CD14-positive monocyte (primary cell): ENCODE data around the gene APCS. TPM values are rescaled to one million over a fixed set of nuclear protein-coding genes. Genes with fewer than 3 reads are reported as not detected.

Experiments used
- DNase-seq, 3 donors: peaks; one replicate each; pipeline ENCODE4 v3.0.0-alpha.2; 2011 to 2022
- H2AFZ ChIP-seq: 2 replicates; pipeline ENCODE4 v1.6.0; 2012; ENCODE audit warnings: mild to moderate bottlenecking, low read depth, low read length, inconsistent platforms; ENCODE audit not compliant: insufficient read depth, poor library complexity, severe bottlenecking
- H3K27ac ChIP-seq, 2 donors: 1 replicate in 1 of 2; 2 replicates in 1 of 2; pipeline ENCODE4 v1.5.1; 2012 to 2013; ENCODE audit warnings: low read length in 2 of 2, control low read depth in 1 of 2, inconsistent platforms in 1 of 2, low read depth in 1 of 2, mild to moderate bottlenecking in 1 of 2
- H3K27me3 ChIP-seq, 2 donors: one replicate each; pipeline versions ENCODE4 v1.6.0 to v1.6.1; 2011 to 2013; ENCODE audit warnings: low read length in 2 of 2; ENCODE audit not compliant: control insufficient read depth in 2 of 2, insufficient read depth in 2 of 2
- H3K36me3 ChIP-seq, 2 donors: replicated peaks in 1 of 2; 1 replicate in 1 of 2; 2 replicates in 1 of 2; pipeline versions ENCODE4 v1.5.1 to v1.6.1; 2012 to 2013; ENCODE audit warnings: low read length in 2 of 2, control low read depth in 1 of 2, inconsistent platforms in 1 of 2, mild to moderate bottlenecking in 1 of 2; ENCODE audit not compliant: insufficient read depth in 2 of 2, control insufficient read depth in 1 of 2
- H3K4me1 ChIP-seq, 2 donors: 1 replicate in 1 of 2; 2 replicates in 1 of 2; pipeline versions ENCODE4 v1.5.1 to v1.6.1; 2012 to 2013; ENCODE audit warnings: low read length in 2 of 2, control low read depth in 1 of 2, inconsistent platforms in 1 of 2, mild to moderate bottlenecking in 1 of 2, moderate library complexity in 1 of 2; ENCODE audit not compliant: insufficient read depth in 2 of 2, control insufficient read depth in 1 of 2
- H3K4me2 ChIP-seq: replicated peaks from 2 replicates; pipeline ENCODE3; 2012; ENCODE audit warnings: low read length, moderate library complexity, mild to moderate bottlenecking; ENCODE audit not compliant: poor library complexity, severe bottlenecking; ENCODE audit errors: extremely low read depth
- H3K4me3 ChIP-seq, 3 experiments: fragments of 200-600 bp in 1 of 3; sonication (generic) in 1 of 3; replicated peaks in 1 of 3; 1 replicate in 2 of 3; 2 replicates in 1 of 3; pipeline ENCODE4 v1.5.1; 2011 to 2013; ENCODE audit warnings: low read length in 3 of 3, mild to moderate bottlenecking in 3 of 3, control low read depth in 2 of 3, low read depth in 2 of 3, inconsistent platforms in 1 of 3, moderate library complexity in 1 of 3
- H3K79me2 ChIP-seq: 2 replicates; pipeline ENCODE4 v1.6.0; 2012; ENCODE audit warnings: mild to moderate bottlenecking, control low read depth, inconsistent platforms, low read length, moderate library complexity; ENCODE audit not compliant: insufficient read depth
- H3K9ac ChIP-seq: 2 replicates; pipeline ENCODE4 v1.6.0; 2017; ENCODE audit warnings: low read length, mild to moderate bottlenecking; ENCODE audit not compliant: insufficient read depth, poor library complexity, severe bottlenecking
- H3K9me3 ChIP-seq, 2 donors: replicated peaks in 1 of 2; 1 replicate in 1 of 2; 2 replicates in 1 of 2; pipeline versions ENCODE4 v1.5.1 to v1.6.1; 2012 to 2013; ENCODE audit warnings: low read length in 2 of 2, control low read depth in 1 of 2; ENCODE audit not compliant: control insufficient read depth in 1 of 2, insufficient read depth in 1 of 2
- H4K20me1 ChIP-seq: 2 replicates; pipeline ENCODE4 v1.6.0; 2012; ENCODE audit warnings: mild to moderate bottlenecking, low read length, control low read depth, moderate library complexity; ENCODE audit not compliant: insufficient read depth
- H3K27ac Mint-ChIP-seq, 7 donors: one replicate each; pipeline ENCODE4 v1.8.0; 2020; ENCODE audit warnings: mild to moderate bottlenecking in 7 of 7, mixed read lengths in 7 of 7, moderate library complexity in 6 of 7, inconsistent platforms in 2 of 7
- H3K27me3 Mint-ChIP-seq, 3 donors: one replicate each; pipeline ENCODE4 v1.8.0; 2021 to 2022; ENCODE audit warnings: low read depth in 3 of 3, mild to moderate bottlenecking in 3 of 3, mixed read lengths in 3 of 3, moderate library complexity in 3 of 3, inconsistent platforms in 1 of 3
- H3K36me3 Mint-ChIP-seq, 2 donors: one replicate each; pipeline ENCODE4 v1.8.0; 2020; ENCODE audit warnings: mixed read lengths in 2 of 2, inconsistent platforms in 1 of 2, mild to moderate bottlenecking in 1 of 2
- H3K4me1 Mint-ChIP-seq: one replicate; pipeline ENCODE4 v1.8.0; 2020; ENCODE audit warnings: mild to moderate bottlenecking, mixed read lengths
- H3K4me3 Mint-ChIP-seq, 2 donors: one replicate each; pipeline ENCODE4 v1.8.0; 2020; ENCODE audit warnings: mild to moderate bottlenecking in 2 of 2, mixed read lengths in 2 of 2, moderate library complexity in 1 of 2
- H3K9me3 Mint-ChIP-seq, 7 donors: one replicate each; pipeline ENCODE4 v1.8.0; 2020 to 2022; ENCODE audit warnings: mixed read lengths in 7 of 7, mild to moderate bottlenecking in 6 of 7, moderate library complexity in 6 of 7, inconsistent platforms in 2 of 7
- WGBS: methylation state at CpG from one replicate; pipeline ENCODE4 v1.1.5; 2013; ENCODE audit warnings: missing lambda C conversion rate; ENCODE audit not compliant: insufficient coverage; 5-methylcytosine and 5-hydroxymethylcytosine counted together
- intact Hi-C, 2 donors: fragments of 100-400 bp; cut with micrococcal nuclease; formaldehyde crosslinking; loops; one replicate each; pipeline versions ENCODE4 v1.15.0 to v1.15.1; 2023
- polyA plus RNA-seq, 3 donors: library from polyadenylated mRNA; depleted of rRNA in 1 of 3; unstranded in 2 of 3; stranded (reverse) in 1 of 3; fragments of 300-500 nt in 2 of 3; fragments of >200 nt in 1 of 3; fragmentation: Illumina TruSeq in 2 of 3; gene quantifications; 1 replicate in 2 of 3; 2 replicates in 1 of 3; pipeline ENCODE4 v1.2.3, GENCODE V29; 2012 to 2021
- TF ChIP-seq, protein P1 (sequence below): fragments of 200-600 bp; IDR thresholded peaks from one replicate; pipeline ENCODE4 v1.8.0; 2022; ENCODE audit warnings: antibody characterized with exemption, mild to moderate bottlenecking

The APCS gene
- polyA plus RNA-seq, 3 donors, result not detected

DNA sequence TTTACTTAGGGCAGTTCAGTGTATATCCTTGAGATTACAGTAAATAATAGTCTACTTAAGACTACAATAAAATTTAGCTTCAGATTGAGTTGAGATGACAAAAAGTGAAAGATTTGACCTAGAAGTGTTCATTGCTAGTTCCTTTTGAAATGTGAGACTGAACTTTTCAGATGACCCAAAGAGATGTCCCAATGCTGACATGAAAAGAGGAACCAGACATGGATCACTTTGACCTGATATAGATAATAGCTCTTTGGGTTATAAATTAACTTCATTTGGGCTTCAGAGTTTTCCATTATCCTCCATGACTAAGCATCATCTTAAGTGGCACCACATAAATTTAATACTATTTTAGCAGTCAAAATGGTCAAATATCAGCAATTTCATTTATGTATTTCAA, 26.1 kb upstream of the APCS start:
- no peak overlapping the region for H3K27ac ChIP-seq
- no peak overlapping the region for H3K4me2 ChIP-seq
- no peak overlapping the region for H3K4me3 ChIP-seq
- H3K9me3 ChIP-seq, result no peaks in the 10 kb centered on the region
- no peaks in the 10 kb centered on the region for H3K27me3 ChIP-seq
- TF ChIP-seq, protein P1, sequence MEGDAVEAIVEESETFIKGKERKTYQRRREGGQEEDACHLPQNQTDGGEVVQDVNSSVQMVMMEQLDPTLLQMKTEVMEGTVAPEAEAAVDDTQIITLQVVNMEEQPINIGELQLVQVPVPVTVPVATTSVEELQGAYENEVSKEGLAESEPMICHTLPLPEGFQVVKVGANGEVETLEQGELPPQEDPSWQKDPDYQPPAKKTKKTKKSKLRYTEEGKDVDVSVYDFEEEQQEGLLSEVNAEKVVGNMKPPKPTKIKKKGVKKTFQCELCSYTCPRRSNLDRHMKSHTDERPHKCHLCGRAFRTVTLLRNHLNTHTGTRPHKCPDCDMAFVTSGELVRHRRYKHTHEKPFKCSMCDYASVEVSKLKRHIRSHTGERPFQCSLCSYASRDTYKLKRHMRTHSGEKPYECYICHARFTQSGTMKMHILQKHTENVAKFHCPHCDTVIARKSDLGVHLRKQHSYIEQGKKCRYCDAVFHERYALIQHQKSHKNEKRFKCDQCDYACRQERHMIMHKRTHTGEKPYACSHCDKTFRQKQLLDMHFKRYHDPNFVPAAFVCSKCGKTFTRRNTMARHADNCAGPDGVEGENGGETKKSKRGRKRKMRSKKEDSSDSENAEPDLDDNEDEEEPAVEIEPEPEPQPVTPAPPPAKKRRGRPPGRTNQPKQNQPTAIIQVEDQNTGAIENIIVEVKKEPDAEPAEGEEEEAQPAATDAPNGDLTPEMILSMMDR, result no peak
- no peak overlapping the region for H2AFZ ChIP-seq
- no peaks in the 10 kb centered on the region for H3K36me3 Mint-ChIP-seq
- intact Hi-C loops, result no loop called here
- no peak for DNase-seq
- no peak overlapping the region for H3K4me3 Mint-ChIP-seq
- H3K9me3 Mint-ChIP-seq, result peaks cover 0 to 19% (median 9%) of the 10 kb centered on the region in 7 donors
- H3K79me2 ChIP-seq, result no peaks in the 10 kb centered on the region
- no peaks in the 10 kb centered on the region for H3K4me1 ChIP-seq
- no peak overlapping the region for H3K9ac ChIP-seq
- no peaks in the 10 kb centered on the region for H3K36me3 ChIP-seq
- H3K27me3 Mint-ChIP-seq, result no peaks in the 10 kb centered on the region
- H3K4me1 Mint-ChIP-seq, result peaks cover 4% of the 10 kb centered on the region
- H3K27ac Mint-ChIP-seq, result no peak overlapping the region
- H4K20me1 ChIP-seq, result no peaks in the 10 kb centered on the region

DNA sequence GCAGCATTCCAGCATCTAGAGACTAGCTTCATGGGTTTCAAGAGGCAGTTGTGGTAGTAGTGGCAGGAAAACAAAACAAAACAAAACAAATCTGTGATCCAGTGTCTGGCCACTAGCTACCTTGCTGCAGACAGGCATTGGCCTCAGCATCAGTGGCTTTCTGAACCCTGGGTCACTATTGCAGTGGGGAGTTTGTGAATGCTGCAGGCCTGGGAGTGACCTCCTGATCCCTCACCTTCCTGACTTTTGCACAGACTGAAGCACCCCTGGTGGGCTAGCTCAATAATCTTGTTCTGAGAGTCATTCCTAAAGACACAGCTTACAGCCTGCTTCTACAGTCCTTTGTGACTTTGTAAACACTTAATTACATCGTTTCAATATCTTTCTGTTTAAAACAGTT, 24.9 kb upstream of the APCS start:
- H3K36me3 Mint-ChIP-seq, result no peaks in the 10 kb centered on the region

More for the DNA sequence above, 24.9 kb upstream of the APCS start:
- TF ChIP-seq, protein P1, result no peak
- Mint-ChIP-seq H3K27me3 (no peaks in the 10 kb centered on the region), H3K4me1 (peaks cover 4% of the 10 kb centered on the region), H3K4me3 (no peak overlapping the region), H3K9me3 (peaks cover 0 to 18% (median 8%) of the 10 kb centered on the region in 7 donors), H3K27ac (no peak overlapping the region)
- intact Hi-C loops, result no loop called here
- no peaks in the 10 kb centered on the region for H3K9me3 ChIP-seq
- DNase-seq, result no peak
- H3K4me1 ChIP-seq, result no peaks in the 10 kb centered on the region
- H3K79me2 ChIP-seq, result no peaks in the 10 kb centered on the region
- WGBS, result no CpG with 5 or more reads among the region's 1 CpG
- no peak overlapping the region for H3K4me2 ChIP-seq
- no peak overlapping the region for H2AFZ ChIP-seq
- H3K4me3 ChIP-seq, result no peak overlapping the region
- H4K20me1 ChIP-seq, result no peaks in the 10 kb centered on the region
- H3K9ac ChIP-seq, result no peak overlapping the region
- no peak overlapping the region for H3K27ac ChIP-seq
- no peaks in the 10 kb centered on the region for H3K27me3 ChIP-seq
- H3K36me3 ChIP-seq, result no peaks in the 10 kb centered on the region
